Inflammatory macrophage treated with lipopolysaccharide for 1 hour (primary cell): ENCODE results near the gene GMIP.
"Not testable (repeated sequence)": the region's sequence is repeated elsewhere in the genome, so short reads cannot be mapped to it uniquely, and the experiment has no call there.

ENCODE experiments used
- DNase-seq, 2 donors: peaks; one replicate each; pipeline ENCODE4 v3.0.0-alpha.2; 2020 to 2022

GMIP gene

GRCh38 chr19:19643158-19644053, at the start of gene GMIP:
TSS of gene GMIP (minus strand) at chr19:19643657. CDS start at chr19:19643529, 128 bp downstream.
- DNase-seq, result peak; percentile 51 to 83

GRCh38 chr19:19691683-19692082, 48.2 kb upstream of the GMIP start:
- DNase-seq, result no peak

DNA sequence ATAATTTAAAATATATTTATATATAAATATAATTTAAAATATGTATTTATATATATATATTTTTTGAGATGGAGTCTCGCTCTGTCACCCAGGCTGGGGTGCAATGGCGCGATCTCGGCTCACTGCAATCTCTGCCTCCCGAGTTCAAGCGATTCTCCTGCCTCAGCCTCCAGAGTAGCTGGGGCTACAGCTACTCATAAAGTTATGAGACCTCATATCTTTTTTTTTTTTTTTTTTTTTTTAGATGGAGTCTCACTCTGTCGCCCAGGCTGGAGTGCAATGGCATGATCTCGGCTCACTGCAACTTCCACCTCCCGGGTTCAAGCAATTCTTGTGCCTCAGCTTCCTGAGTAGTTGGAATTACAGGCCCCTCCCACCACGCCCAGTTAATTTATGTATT, 45.6 kb upstream of the GMIP start:
- DNase-seq, result not testable (repeated sequence)

GRCh38 chr19:19687090-19687489, 43.6 kb upstream of the GMIP start:
- no peak for DNase-seq

DNA sequence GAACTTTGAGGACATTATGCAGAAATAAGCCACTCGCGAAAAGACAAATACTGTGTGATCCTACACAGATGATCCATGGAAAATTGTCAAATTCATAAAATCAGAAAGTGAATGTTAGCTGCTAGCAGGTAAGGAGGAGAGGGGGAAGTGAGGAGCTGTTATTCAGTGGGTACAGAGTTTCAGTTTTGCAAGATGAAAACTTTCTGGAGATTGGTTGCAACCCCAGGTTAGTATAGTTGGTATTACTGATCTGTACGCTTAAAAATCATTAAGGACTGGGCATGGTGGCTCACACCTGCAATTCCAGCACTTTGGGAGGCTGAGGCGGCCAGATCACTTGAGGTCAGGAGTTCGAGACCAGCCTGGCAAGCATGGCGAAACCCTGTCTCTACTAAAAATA, 43.1 kb upstream of the GMIP start:
- no peak for DNase-seq

DNA sequence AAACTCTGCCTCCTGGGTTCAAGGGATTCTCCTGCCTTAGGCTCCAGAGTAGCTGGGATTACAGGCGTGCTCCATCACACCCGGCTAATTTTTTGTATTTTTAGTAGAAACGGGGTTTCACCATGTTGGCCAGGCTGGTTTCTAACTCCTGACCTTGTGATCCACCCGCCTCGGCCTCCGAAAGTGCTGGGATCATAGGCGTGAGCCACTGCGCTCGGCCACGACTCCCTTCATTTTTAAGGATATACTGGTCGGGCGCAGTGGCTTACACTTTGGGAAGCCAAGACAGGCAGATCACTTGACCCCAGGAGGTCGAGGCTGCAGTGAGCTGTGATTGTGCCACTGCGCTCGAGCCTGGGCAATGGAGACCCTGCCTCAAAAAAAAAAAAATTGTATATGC, 42.7 kb upstream of the GMIP start:
- DNase-seq, result not testable (repeated sequence)

DNA sequence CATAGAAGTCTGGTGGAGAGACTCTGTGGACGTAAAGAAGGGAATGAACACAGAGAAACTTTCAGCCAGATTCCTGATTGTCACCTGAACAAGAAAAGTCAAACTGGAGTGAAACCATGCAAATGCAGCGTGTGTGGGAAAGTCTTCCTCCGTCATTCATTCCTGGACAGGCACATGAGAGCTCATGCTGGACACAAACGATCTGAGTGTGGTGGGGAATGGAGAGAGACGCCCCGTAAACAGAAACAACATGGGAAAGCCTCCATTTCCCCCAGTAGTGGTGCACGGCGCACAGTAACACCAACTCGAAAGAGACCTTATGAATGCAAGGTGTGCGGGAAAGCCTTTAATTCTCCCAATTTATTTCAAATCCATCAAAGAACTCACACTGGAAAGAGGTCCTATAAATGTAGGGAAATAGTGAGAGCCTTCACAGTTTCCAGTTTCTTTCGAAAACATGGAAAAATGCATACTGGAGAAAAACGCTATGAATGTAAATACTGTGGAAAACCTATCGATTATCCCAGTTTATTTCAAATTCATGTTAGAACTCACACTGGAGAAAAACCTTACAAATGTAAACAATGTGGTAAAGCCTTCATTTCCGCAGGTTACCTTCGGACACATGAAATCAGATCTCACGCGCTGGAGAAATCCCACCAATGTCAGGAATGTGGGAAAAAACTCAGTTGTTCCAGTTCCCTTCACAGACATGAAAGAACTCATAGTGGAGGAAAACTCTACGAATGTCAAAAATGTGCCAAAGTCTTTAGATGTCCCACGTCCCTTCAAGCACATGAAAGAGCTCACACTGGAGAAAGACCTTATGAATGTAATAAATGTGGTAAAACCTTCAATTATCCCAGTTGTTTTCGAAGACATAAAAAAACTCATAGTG, 36.0 kb upstream of the GMIP start:
- no peak for DNase-seq

- DNase-seq, result no peak
These were observed 34.1 kb upstream of the GMIP start for GRCh38 chr19:19677579-19677978.

- DNase-seq, result no peak
These were observed 30.9 kb upstream of the GMIP start for GRCh38 chr19:19674315-19674714.

DNA sequence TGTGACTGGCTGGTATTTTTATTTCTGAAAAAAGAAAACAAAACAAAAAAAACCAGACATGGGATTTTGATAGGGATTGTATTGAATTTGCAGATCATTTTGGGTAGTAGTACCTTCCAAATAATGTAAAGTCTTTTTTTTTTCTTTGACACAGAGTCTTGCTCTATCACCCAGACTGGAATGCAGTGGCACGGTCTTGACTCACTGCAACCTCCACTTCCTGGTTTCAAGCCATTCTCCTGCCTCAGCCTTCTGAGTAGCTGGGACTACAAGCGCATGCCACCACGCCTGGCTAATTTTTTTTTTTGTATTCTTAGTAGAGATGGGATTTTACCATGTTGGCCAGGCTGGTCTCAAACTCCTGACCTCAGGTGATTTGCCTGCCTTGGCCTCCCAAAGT, 29.4 kb upstream of the GMIP start:
- DNase-seq, result no peak

DNA sequence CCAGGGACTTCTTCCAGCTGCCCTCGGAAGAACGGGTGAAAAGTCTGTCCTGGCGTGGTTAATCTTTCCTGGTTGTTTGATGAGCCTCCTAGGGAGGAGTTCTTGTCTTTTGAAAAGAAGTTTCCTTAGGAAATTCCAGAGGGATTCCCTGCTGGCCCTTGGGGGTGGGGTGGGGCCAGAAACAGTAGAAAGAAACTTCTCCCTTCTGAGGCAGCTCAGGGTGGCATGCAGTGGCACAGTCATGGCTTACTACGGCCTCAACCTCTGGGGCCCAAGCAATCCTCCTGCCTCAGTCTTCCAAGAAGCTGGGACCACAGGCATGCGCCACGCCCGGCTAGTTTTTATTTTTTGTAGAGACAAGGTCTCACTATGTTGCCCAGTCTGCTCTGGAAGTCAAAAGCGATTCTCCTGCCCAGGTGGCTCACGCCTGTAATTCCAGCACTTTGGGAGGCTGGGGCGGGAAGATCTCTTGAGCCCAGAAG, 26.7 kb upstream of the GMIP start:
- peak; percentile 23 to 45 for DNase-seq

DNA sequence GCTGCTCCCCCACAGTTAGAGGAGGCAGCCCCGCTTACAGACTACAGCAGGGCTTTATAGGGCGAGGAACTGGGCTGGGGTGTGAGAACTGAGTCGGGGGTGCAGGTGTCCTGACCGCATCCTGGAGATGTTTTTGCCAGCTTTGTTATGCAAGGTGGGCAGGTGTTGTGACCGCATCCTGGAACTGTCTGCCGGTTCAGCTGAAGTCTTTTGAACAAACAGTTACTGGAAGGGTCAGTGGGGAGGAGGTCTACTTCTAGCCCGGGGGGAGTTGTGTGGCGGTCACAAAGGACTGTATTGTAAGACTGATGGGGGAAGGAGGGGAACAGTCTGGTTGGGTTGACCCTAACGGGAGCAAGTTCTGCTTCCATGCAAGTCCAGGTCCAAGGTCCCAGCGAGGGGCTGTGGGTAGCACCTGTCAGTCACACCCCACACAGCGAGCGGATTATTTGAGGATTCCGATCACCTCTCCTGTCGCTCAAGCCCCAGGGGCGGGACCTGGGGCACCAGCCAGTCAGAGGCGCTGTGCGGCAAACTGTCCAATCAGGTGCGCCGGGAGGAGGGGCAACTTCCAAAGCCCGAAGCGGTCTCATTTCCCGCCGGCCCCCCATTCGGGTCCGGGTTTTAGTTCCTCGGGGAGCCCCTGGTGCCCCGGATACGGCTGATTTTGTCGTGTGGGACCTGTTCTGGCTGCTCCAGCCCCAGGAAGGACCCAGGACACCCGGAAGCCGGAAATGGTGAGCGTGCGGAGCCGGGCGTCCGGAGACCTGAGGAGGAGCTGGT, 25.0 kb upstream of the GMIP start, which contains the start of gene ZNF101:
TSS of gene ZNF101 (plus strand) at position 610 of the 783 bp plus-strand sequence. CDS start at position 735, 125 bp downstream.
- DNase-seq, result peak; percentile 92 to 94

DNA sequence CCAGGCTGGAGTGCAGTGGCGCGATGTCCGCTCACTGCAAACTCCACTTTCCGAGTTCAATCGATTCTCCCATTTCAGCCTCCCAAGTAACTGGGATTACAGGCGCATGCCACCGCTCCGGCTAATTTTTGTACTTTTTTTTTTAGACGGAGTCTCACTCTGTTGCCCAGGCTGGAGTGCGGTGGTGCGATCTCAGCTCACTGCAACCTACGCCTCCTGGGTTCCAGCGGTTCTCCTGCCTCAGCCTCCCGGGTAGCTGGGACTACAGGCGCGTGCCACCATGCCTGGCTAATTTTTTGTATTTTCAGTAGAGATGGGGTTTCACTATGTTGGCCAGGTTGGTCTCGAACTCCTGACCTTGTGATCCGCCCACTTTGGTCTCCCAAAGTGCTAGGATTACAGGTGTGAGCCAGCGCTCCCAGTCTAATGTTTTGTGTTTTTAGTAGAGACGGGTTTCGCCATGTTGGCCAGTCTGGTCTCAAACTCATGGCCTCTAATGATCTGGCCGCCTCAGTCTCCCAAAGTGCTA, 22.0 kb upstream of the GMIP start:
- DNase-seq, result not testable (repeated sequence)

- peak; percentile 94 to 97 for DNase-seq
These were observed 20.0 kb upstream of the GMIP start, which contains the start of gene ATP13A1 for GRCh38 chr19:19663256-19664120. TSS of gene ATP13A1 (minus strand) at chr19:19663676. CDS start at chr19:19663666, 10 bp downstream.

DNA sequence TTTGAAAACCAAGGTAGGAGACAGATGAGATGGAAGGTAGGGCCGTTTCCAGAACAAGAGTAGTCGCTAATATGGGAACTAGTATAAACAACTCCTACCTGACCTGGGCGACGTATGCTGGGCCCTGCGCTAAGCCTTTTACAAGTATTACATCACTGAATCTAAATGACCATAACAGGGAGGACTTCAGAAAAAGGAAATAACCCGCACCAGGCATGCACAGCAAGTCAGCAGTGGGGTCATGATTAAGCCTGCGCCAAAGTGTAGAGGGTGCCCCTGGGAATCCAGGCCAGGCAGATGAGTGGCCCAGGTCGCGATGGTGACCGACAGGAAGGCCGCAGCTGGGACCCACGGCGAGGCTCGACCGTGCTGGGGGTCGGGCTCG, 19.4 kb upstream of the GMIP start:
- peak in 1 of 2 donors; percentile 25 for DNase-seq

DNA sequence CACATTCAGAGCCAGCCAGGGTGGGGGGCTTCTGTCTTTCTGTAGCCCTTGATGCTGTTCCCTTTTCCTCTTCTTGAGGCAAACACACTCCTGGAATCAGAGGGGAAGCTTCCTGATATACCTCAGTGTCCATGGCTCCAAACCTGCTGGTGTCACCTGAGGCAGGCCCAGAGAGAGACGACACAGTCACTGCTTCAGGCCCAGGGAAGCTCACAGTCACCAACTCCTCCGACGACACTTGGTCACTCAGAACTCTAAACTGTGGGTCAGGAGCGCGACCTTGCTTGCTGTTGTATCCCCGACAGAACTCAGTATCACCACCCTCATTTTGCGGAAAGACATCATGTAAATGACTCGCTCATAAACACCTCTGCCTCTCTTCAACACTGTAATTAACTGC, 18.9 kb upstream of the GMIP start:
- no peak for DNase-seq

DNA sequence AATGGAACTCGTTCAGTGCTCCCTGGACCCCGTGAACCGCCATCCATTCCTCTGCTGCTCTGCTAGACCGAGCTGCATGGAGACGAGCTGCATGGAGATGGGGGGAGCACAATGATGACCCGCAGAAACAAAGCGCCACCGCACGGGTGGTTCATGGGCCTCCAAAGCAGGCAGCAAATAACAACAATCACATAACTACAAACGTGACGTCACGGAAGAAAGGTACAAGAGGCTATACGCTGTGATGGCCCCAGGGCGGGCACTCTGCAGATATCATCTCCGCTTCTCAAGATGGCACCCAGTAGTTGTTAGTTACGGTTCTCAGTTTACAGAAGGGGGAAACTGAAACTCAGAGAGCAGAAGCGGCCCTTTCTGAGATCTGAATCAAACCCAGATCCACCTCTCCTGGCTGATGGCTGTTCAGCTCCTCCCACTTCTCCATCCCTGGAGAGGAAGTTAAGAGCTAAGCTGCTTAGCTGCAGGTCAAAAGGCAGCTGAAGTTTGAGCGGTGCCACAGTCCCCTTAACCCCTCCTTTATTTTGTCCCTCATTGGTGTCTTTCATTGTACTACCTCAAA, 18.3 kb upstream of the GMIP start:
- DNase-seq, result peak; percentile 57 to 59

DNA sequence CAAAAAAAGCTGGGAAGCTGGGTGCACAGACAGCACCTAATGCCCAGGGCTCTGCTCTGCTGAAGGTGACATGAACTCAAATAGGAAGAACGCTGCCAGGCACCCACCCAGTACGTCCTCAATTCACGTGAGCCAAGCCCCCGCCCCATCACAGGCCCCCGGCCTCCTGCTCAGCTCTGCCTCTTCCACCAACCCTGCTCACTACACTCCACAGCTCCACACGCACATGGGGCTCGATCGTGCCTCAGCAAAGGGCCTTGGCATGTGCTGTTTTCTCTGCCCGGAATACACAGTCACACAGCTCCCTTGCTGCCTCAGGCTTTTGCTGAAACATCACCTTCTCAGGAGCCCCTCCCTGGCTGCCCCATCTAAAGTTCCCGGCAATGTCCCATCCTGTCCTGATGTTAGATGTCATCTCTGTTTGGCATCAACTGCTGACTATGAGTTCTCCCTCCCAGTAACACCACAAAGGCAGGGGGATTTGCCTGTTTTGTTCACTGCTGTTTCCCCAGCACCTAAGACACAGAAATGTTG, 17.8 kb upstream of the GMIP start:
- DNase-seq, result no peak

GRCh38 chr19:19659646-19660245, 16.3 kb upstream of the GMIP start:
- no peak for DNase-seq

- no peak for DNase-seq
These were observed 13.9 kb upstream of the GMIP start for GRCh38 chr19:19657397-19657783.
